Adipose tissue (tissue), 3 donors: Measurements from ENCODE around the gene PTPN20. TPM values are rescaled to one million over a fixed set of nuclear protein-coding genes. Genes with fewer than 3 reads are reported as not detected.

Experiments used
- H3K27ac ChIP-seq: one replicate; pipeline ENCODE4 v1.5.1; 2013; ENCODE audit warnings: low read depth, low read length
- WGBS, 3 donors: extraction: QIAGEN DNeasy Blood & Tissue Kit; methylation state at CpG; one replicate each; pipeline ENCODE4 v1.1.7; 2013; 5-methylcytosine and 5-hydroxymethylcytosine counted together
- polyA plus RNA-seq, 3 donors: library from polyadenylated mRNA; stranded (reverse); fragments of 200-250 nt; gene quantifications; one replicate each; pipeline ENCODE4 v1.2.3, GENCODE V29; 2013
- donor health status: healthy with polysubstance abuse.
- donor health status: Bipolar disorder and iron deficiency.
- donor health status: healthy.

PTPN20 gene
- polyA plus RNA-seq, 3 donors, result 0.34 to 1.3 (median 0.45) TPM

DNA sequence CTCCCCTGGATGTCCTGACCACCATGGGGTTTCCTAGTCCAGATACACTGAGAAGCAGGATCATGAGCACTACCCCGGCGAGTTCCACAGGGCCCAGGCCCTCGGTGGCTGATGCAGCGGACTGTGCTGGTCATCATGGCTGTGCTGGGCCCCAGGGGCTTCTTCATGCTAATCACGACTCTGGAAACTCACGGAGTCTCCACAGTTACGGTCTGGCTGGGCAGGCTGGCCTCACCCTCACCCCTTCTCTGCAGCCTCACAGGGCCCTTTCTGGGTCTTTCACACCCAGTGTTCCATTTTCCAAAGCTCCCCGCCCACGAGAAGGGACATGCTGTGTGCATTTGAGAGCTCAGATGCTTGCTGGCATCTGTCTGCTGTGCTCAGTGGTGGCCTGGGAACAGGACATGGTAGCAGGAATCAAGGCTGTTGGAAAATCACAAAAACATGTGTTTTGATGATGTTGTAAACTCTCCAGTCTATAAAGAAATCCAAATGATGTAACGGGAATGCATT, 119.0 kb downstream of the PTPN20 start:
- H3K27ac ChIP-seq, result no peak overlapping the region
- 76 to 90% (median 85%) methylated on average over 10 of the region's 10 CpGs for WGBS, 3 donors

DNA sequence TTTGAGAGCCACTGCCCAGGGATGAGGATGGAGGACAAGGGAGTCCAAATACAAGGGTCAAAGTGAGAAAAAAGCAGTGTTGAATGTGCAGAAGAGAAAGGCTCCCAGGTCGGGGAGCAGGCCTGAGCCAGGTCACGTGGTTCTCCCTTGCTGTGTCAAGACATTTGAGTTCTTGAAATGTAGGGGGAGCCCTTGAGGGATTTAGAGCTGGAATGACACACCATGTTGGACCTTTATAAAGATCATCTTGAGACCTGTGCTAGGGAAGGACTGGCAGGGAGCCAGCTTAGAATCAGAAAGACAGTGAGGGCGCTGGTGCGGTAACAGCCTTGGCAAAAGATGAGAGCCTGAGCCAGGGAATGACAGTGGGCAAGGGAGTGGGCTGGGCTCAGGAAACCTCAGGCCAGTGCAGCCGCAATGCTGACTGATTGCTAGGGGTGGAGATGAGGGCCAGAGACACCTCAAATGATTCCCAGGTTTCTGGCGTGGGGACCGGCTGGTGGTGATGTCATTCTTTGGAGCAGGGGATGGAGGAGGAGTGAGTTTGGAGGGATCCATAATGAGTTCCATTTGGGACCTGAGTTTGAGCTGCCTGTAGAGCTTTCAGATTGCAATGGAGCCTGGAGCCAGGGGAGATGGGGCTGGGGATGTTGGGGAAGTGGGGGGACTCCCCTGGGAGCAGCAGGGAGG, 120.1 kb downstream of the PTPN20 start:
- 68 to 81% (median 71%) methylated on average over 7 of the region's 7 CpGs for whole genome bisulfite sequencing, 3 donors
- H3K27ac ChIP-seq, result no peak overlapping the region

DNA sequence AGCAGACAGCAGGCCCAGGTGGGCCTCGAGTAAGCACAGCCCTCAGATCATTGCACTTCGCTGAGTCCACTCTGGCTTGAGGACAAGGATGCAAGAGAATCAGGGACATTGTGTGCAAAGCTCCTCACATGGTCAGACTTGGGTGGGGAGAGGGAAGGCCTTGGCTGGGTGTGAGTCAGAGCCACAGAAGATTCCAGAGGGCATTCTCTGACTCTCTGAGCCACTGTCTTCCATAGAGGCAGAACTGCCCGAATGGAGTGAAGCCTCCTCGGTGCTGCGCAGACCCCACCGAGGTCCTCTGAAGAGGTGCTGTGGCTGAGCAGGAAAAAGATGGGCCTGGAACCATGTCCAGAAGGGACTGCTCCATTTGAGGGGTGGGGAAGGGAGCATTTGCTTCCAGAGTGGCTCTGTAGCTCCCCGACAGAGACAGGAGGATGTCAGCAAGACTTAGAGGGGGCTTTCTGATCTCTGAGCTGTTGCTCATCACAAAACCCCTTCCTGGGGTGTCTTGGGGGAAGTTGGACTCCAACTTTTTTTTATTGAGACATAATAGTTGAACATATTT, 120.8 kb downstream of the PTPN20 start:
- no peak overlapping the region for H3K27ac ChIP-seq
- WGBS, 3 donors, result 79 to 88% (median 83%) methylated on average over 7 of the region's 7 CpGs

DNA sequence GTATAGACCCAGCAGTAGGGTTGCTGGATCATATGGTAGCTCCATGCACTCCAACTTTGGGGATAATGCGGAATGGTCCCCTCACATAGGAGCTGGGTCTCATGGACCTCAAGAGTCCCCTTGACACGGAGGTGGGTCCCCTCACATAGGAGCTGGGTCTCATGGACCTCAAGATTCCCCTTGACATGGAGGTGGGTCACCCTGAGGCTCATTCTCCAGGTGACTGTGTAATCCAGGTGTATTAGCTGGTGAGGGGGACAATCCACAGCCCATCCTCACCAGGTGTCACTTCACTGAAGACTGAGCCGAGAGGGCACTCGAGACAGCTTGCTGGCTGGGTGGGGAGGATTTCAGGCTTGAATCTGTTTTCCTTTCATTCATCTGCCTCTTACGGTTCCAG, 121.9 kb downstream of the PTPN20 start:
- WGBS, 3 donors, result 85 to 88% (median 87%) methylated on average over 5 of the region's 5 CpGs

DNA sequence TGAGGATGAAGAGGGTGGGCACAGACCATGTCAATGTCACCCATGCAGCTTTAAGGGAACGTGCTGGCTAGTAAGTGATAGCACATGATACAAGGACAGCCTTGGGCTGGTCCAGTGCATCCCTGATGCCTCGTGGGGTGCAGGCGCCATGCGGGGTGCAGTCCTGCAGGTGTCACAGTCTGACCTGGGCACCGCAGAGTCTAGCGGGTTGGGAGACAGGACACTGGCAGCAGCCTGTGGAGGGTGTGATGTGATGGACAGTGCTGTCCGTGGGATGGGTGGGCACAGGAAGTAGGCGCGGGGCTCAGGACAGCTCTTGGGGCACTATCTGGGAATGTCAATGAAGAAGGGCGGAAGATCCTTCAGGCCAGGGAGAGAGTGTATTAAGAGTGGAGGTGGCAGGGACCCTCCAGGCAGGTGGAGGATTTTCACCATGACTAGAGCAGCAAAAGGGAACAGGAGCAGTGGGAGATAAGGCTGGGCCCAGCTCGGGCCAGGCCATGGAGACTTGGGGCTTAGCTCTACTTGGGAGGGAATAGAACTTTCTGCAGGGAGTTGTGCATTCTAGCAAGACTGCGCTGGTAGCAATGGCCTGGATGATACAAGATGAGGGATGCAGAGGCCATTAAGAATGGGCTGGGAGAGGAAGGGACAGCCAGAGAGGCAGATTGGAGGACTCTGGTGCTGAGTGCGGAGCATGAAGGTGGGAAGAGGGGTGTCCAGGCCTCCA, 122.5 kb downstream of the PTPN20 start:
- 89 to 91% (median 89%) methylated on average over 13 of the region's 13 CpGs for WGBS, 3 donors
- H3K27ac ChIP-seq, result no peak overlapping the region

More for the DNA sequence above, 121.9 kb downstream of the PTPN20 start:
- H3K27ac ChIP-seq, result no peak overlapping the region

DNA sequence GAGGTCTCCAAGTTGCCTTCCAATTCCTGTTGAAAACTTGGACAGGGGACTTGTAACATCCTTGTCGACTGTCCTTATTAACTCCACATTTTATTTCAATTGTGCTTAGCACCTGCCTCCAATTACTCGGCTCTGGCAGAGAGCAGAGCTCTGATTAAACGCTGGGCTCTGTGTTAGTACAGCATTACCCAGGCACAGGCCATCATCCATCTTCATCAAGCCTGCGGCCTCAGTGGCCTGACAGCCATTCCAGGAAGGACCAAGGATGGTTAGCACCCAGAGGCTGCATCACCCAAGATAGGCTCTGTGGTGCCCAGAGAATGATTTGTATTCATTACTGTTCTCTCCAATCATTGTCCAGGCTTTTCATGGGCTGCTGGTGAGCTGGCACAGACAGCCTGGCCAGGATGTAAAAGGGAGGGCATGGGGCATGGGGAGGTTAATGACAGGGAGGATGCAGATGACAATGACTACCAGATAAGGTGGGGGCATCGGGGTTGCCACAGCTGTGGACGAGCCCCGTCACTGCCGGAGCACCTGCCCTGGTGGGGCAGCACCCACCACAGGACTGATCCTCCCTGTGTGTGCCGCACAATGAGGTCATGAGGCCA, 123.3 kb downstream of the PTPN20 start:
- H3K27ac ChIP-seq, result no peak overlapping the region
- WGBS, 3 donors, result 66 to 74% (median 71%) methylated on average over 9 of the region's 9 CpGs

DNA sequence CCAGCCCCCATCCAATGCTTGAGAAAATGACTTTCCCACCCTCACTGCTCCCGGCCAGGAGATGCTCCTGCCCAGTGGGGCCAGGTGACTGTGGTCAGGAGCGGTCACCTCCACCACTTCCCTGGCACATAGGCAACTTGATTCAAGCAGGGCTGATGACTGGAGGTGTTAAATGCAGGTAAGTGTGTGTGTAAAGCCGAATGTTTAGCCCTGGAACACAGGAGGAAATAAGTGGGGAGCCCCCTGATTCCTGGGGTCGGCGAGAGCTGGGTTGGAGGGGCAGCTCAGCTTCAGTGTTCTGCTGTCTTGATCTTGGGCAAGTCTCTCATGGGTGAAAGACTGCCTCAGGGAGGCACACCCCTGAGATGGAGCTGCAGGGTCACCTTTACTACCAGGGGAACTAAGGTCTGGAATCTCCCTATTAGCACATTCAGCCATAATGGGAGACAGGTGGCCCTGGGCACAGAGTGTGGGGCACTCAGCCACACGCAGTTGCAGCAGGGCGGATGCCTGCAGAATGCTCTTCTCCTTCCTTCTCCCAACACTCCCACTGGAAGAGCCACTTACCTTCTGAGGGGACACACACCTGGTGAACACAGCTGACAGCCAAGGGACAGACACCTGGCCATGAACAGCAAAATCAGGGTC, 124.1 kb downstream of the PTPN20 start:
- WGBS, 3 donors, result 82 to 91% (median 90%) methylated on average over 7 of the region's 7 CpGs
- H3K27ac ChIP-seq, result no peak overlapping the region

DNA sequence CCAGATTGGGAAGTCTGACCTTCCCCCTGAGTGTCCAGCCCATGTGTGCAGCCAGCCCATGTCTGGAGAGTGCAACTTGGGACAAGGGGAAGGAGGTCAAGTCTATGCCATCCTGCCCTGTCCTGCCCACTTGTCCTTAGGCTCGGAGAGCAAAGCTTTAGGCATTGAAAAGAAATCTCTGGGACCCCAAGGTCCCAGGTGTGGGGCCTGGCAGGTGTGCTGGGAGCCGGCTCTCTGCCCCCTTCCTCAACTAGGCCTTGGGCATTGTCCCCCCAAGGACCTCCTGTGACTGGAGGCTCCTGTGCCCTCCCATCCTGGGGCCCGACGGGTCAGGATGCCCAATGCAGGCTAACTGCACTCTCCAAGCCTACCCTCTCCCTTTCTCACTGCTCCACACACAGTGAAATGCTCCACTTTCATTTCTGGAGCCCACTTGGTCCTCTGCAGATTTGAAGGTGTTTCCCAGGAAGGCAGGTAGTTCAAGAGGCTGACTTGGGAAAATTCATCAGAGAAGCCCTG, 124.7 kb downstream of the PTPN20 start:
- no peak overlapping the region for H3K27ac ChIP-seq
- WGBS, 3 donors, result 88 to 94% (median 89%) methylated on average over 4 of the region's 4 CpGs

DNA sequence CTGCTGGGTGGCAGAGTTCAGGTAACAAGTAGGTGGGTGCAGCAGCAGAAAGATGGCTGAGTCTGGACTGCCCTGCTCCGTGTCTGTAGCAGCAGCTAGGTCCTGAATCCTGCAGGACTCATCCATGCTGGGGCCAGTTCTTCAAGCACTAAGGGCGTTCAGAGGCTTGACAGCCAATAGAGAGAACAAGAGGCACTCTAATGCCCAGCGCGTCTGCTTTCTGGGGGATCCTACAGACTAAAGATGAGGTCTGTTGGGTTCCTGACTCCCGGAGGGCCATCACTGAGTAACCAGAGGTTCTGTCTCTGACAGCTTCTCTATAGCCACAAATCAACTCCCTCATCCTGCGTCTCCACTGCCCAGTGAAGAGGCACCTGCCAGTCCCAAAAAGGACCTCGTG, 125.5 kb downstream of the PTPN20 start:
- H3K27ac ChIP-seq, result no peak overlapping the region
- WGBS, 3 donors, result 88 to 89% (median 89%) methylated on average over 7 of the region's 7 CpGs

DNA sequence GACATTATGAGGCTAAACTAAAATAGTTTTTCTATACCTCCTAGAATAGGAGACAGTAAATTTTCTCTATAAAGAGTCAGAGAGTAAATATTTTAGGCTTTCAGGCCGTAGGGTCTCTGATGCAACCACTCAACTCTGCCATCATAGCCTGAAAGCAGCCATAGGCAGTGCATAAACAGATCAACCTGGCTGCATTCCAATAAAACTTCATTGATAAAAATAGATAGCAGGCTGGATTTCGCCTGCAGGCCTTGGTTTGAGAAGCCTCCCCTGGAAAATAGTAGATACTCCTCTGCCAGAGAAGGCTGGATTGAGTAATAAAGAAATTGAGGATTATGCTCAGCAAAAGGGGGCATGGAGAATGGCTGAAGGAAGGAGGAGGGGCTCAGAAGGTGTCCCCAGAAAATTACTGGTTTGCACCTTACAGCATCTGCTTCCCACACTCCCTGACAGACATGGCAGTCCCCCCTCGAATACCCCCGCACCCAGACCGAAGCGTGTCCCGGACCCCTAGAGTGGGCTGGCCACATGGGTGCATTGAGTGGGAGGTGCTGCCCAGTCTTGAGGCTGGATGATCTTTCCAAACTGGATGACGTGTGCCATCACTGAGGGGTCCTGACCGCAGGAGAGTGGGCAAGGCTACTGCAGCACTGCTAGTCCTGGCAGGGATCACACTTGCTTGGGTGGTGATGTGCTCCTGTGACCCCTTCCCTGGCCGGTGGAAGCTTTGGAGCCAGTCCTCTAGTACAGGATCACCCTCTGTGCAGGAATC, 126.6 kb downstream of the PTPN20 start:
- no peak overlapping the region for H3K27ac ChIP-seq
- 79 to 82% (median 81%) methylated on average over 10 of the region's 10 CpGs for WGBS, 3 donors

DNA sequence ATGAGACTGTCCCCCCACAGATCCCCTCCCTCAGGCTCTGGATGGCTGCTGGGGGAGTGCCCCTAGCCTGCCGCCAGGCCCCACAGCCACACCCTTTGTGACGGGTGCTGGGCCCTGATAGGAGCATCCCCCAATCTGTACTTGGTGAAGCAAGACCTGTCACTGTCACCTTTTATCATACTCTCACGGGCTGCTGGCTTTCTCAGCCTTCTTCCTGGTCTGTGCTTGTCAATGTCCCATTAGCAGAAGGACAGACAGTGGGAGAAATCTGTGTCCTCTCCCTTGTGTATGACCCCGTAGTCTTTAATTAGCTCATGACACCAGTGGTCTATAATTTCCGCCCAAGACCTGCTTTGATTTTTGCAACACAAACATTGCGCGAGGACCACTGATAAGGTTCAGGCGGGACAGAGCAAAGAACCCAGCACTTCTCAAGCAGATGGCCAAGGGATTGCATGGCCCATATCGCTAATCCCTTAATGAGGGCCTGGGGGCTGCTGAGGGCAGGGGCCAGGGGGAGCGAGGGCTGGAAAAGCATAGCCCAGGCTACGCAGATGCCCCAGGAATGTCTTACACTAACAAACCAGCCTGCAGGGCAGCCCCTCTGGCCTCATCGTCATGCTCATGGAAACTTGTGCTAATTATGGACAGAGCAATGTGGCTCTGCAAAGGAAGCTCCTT, 127.8 kb downstream of the PTPN20 start:
- no peak overlapping the region for H3K27ac ChIP-seq
- WGBS, 3 donors, result 70 to 75% (median 71%) methylated on average over 12 of the region's 12 CpGs

DNA sequence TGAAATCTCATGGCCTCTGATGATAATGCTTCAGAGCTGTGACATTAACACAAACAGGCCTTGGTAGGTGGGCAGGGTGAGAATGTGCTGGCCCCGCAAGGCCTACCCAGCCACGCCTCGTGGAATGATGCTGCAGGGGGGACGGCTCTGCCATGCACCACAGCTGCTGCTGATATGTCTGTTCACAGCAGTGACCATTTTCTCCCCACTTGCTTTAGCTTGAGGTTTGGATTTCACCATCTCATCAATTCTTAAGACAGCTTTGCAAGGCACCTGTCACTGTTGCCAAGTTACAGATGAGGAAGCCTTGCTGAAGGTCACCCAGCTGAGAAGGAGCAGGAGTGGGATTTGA, 128.3 kb downstream of the PTPN20 start:
- no peak overlapping the region for H3K27ac ChIP-seq
- 60 to 84% (median 80%) methylated on average over 4 of the region's 4 CpGs for WGBS, 3 donors

DNA sequence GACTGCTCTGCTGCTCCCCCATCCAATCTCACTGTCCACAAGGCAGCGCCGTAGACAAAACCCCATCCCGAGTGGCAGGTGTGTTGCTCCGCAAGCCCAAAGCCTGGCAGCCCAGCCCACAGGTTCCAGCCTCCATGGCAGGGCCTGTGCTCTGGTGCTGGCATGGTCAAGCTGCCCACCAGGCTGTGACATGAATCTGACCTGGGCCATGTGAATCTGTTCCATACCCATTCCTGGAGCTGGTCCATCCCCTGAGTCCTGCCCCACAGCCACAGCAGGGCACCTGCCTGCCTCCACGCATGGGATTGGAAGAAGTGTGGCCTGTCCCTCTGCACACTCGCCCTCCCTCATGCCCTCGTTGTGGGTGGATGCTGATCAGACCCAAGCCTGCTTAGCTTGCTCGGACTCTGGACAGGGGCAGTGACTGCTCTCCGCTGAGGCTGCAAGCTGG, 128.8 kb downstream of the PTPN20 start:
- H3K27ac ChIP-seq, result no peak overlapping the region
- WGBS, 3 donors, result 84 to 91% (median 89%) methylated on average over 9 of the region's 9 CpGs

DNA sequence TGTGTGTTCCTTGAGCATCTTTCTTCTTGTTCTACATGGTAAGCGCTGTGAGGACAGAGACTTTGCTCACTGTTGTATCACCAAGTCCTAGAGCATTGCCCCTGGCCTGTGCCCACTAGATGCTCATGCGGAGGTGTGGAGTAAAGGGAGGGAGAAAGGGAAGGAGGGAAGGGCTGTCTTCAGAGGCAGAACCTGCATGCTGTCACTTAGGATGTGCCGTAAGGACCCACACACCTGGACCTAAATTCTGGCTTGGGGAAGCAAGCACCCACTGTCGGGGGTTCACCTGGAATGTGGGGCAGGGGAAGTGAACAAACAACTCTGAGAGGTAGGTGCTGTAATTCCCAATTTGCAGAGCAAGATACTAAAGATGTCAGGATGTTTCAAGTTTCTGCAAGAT, 129.5 kb downstream of the PTPN20 start:
- WGBS, 3 donors, result 83 to 90% (median 84%) methylated on average over 4 of the region's 4 CpGs

DNA sequence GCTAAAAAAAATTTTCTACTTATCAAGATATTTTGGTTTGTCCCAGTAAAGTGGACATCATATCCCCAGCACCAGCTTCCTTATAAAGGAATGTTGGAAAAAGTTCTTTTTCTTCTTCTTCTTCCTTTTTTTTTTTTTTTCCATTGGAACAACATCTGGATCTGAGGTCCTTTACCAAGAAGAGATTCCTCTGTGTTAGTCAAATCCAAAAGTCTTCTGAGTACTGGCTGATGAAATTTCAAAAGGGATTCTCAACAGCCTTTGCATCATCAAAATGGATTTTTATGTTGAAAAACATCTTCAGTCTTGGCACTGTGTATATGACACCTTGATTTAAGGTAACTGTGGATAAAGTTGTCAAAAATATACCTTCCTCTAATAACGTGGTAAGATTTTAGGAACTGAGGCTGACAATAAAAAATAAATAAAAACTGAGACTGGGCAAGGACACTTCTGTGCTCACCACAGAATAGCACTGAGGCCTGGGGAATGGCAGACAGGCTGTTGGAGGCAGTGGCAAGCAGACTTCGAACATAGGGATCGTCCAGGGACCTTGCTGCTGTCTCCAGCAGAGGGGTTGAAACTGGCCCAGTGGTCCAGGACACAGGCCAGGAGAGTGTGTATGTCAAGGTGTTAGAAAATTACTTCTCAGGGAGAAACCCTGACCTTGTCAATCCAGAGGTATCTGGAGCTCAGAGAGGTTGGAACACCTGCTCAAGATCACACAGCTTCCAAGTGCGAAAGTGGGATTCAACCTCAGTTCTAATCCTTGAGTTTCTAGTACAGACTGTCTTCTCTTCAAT, 130.4 kb downstream of the PTPN20 start:
- 78 to 80% (median 80%) methylated on average over 4 of the region's 4 CpGs for WGBS, 3 donors
- no peak overlapping the region for H3K27ac ChIP-seq

More for the DNA sequence above, 129.5 kb downstream of the PTPN20 start:
- H3K27ac ChIP-seq, result no peak overlapping the region

DNA sequence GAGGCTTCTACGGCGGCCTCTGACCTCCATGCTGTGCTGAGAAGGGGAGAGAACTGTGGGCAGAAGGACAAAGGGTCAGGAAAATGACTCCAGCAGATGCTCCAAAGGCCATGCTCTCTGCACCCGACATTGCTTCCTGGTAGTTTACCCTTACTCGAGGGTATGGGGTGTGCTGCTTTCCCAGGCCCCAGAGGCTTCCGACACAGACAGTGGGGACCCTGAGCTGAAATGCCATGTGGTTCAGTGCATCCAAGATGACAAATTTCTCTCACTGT, 130.9 kb downstream of the PTPN20 start:
- 78 to 86% (median 80%) methylated on average over 5 of the region's 5 CpGs for WGBS, 3 donors
- no peak overlapping the region for H3K27ac ChIP-seq
